HG03442 (cell line): ENCODE measurements around the gene ZDHHC21.

ENCODE experiments used
- ATAC-seq: cut with Tn5 transposase; IDR thresholded peaks from one replicate; pipeline ENCODE4 v1.9.1; 2021; ENCODE audit warnings: mild to moderate bottlenecking, moderate library complexity; ENCODE audit not compliant: unreplicated experiment

ZDHHC21 gene, protein sequence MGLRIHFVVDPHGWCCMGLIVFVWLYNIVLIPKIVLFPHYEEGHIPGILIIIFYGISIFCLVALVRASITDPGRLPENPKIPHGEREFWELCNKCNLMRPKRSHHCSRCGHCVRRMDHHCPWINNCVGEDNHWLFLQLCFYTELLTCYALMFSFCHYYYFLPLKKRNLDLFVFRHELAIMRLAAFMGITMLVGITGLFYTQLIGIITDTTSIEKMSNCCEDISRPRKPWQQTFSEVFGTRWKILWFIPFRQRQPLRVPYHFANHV

DNA sequence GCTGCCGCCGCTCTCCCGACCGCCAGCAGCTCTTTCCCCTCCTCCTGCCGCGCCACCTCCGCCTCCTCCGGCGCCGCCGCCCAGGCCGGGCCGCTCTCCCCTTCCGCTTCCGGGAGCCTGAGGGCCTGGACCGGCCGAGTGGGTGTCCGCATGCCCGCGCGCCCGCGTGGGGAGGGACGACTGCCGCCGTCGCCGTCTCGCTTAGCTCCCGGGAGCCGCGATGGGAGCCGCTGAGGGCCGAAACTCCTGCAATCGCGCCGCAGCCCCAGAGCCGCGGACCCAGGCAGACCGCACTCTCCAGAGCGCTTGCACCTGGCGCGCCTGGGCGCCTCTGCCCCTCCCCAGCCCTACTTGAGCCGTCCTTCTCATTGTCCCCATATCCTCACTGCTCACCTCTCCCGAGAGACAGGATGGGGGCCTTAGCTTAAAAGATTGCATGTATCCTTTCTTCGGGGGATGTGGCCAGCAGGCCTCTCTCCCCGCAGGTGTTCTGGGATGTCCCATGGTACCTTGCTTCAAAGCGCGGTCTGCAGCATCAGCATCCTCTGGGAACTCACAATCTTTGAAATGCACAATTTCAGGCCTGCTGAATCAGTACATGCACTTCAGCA is at the start of gene ZDHHC21:
TSS of gene ZDHHC21 (minus strand) at position 182 of the 611 bp plus-strand sequence. CDS start 19,092 bp downstream, outside the sequence.
- ATAC-seq = peak; percentile 85

DNA sequence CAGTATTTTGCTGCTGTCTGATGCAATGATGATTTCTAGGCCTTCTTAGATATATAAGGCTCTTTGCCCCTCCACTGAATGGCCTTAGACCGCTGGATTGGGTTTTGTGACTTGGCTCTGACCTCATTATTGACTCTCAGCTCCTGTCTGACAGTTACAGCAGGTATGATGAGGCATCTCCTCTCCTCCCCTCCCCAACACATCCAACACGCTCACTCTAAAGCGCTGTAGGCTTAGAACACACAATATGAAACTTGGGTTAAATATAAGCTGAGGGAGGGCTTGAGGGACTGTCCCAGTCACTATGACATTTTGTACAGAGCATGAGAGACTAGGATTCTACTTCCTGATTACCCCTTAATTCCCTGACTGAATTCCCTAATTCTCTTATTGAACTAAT is 48.1 kb upstream of the ZDHHC21 start:
- no peak for ATAC-seq

DNA sequence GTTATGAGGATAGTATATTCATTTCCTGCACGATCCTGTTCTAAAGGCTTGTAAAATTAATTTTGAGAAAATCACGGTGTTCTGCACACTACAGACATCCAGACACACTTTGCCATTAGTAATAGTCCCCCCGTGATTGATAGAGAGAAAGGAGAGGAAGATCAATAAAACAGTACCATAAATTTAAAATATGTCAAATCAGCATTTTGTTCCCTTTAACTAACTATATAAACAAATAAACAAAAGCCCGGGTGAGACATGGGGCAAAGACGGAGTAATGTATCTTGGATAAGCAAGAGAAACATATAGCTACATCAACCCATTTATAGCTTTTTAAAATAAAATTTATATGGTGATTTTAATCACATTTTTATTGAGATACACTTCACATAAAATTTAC is 39.9 kb upstream of the ZDHHC21 start:
- no peak for ATAC-seq

DNA sequence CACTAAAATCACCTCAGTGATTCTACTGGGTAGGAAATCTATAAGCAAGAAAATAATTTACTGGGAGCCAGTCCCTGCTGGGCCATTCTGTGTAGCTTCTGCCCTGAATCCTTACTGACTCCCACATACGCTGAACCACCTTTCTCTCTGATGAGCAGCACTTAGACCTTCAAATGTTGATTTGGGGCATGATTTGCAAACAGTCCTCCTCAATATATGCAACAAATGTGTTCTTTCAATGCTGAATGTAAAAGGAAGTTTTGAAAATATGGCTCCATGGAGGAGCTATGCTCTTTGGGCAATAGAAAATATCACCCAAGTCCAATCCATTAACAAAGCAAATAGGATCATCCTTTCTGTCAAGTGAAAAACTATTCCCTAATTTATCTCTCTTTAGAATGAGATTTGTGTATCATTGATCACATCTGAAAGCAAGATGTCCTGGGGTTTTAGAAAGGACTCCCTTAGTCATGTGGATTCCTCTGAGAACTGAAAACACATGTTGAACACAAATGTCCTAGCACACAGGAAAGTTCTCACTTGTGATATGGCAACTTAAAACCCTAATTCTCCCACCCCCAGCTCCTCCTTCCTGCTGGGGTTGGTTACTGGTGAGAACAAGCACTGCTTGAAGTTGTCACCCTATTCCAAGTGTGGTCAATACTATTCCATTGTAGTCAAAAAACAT is 38.2 kb upstream of the ZDHHC21 start:
- ATAC-seq = no peak

DNA sequence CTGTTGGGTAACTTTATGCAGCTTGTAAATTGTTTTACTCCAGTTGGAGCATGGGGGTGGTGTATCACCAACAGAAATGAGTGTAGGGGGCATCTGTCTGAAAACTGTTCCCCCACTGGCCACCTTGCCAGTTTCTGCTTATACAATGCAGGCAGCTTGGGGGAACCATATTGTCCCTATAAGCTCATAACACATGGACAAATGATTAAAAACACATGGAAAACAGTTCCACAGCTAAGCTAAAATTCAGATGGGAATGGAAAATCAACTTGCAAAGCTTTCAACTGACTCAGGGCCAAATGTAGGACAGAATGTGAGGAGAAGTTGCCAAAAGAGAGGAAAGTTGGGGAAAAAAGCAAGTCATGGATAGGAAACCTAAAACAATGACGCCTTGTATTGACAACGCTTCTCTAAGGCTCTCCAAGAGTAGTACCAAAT is 37.2 kb upstream of the ZDHHC21 start:
- no peak for ATAC-seq

DNA sequence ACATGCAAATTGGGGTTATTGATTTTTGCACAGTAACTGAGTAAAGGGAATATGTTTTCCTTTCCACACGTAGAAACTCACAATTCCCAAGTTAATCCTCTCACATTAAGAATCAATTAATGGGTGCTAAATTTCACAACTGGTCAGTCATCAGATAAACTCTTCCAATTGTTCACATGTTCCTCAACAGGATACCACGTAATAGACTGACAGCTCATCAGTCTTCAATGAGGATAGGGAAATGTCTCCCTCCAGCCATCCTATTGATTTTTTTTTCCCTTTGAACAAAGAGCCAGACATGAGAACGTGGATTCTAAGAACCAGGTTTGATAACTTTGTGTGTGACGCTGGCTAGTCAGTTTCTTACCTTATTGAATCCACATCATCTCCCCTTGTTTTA is 30.1 kb upstream of the ZDHHC21 start:
- ATAC-seq = no peak

DNA sequence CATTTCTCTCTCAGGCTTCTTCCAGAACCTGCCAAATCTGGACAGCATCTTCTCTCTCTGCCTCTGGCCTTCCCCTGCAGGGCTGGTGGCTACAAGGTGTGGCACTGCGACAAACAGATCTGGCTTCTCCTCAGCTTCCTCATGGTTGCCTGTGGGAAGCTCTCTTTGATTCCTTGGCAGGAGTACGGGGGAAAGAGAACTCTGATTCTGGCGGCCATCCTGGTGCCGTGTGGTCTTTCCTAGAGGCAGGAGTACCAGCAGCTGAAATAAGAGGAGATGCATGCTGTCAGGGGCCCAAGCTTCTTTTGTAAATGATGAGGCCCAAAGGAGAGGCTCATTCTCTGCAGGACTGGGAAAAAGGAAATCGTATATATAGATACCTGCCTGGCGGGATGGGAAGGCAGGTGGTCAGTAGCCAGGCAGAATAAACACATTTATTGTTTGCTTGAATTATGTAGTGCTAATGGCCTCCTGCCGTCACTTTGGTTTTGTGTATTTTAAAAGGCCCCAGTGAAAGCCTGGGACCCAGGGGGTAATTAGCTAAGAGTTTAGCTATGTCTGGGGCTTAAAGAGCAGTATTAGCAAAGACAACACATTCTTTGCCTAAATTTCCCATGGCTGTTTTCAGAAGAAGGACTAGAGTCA is 29.3 kb upstream of the ZDHHC21 start, which contains the start of gene CER1:
TSS of gene CER1 (minus strand) at position 343 of the 645 bp plus-strand sequence. CDS start at position 282, 61 bp downstream.
- no peak for ATAC-seq

DNA sequence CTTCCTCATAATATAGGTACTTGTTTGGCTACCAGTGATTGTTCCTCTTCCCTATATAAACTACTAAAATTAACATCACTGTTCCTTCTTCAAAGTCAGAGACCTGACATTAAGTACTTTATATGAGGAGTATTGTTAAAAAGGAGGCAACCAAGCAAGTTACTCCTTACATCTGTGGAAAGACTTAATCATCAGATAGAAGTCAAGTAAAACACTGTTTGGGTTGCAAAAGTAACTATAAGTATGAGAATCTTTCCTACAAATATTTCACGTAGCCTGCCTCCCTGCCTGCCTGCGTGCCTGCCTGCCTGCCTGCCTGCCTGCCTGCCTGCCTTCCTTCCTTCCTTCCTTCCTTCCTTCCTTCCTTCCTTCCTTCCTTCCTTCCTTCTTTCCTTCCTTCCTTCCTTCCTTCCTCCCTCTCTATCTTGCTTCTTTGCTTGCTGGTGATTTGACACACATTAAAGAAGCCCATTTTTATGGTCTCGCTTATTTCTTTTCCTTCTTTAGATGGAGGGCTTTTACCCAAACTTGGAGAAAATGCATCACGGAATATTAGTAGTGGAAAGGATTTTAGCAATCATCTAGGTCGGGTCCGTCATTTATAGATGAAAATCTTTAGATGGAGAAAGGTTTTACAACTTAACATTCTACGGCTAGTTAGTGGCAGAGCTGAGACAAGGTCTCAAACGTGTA is 26.1 kb upstream of the ZDHHC21 start:
- no peak for ATAC-seq

DNA sequence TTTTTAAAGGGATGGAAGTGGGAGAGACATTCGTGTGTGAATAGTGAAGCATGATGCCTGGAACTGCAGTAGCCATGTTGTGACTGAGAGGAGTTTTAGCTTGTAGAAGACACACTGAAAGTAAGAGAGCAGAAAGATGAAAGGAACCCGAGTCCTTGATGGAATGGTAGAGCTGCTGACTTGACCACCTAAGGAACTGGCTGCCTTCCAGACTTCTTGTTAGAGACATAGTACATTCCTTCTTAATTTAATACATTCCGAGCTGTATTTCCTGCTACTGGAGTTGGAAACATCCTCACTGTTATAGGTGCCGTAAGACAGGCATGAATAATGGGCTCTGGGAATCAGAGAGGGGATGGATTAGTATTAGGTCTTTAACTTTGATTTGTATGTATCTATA is 21.9 kb upstream of the ZDHHC21 start:
- ATAC-seq = no peak

DNA sequence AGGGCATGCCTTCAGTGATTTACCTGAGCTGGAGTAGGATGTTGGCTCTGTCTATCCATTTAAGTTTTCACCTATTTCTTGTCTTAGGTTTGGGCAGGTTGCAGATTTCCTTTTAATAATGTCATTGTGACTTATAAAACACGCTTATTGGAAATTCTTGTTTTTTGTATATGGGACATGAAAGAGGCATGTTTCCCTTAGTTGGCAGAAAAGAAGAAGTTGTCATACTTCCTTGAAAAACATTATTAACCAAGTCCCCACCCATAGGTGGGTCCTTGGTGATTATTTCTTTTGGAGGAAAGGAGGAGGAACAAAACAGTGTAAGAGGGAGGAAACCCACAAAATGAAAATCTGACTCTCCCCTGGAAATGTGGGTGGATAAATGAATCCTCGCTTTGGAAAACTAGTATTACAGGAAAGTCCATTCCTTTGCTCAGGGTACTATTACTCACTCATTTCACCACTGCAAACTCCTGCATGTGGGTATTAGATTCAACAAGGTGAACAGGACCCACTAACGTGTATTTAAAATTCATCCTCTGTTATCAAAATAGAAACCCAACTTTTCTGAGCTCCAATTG is 20.0 kb upstream of the ZDHHC21 start:
- ATAC-seq = no peak

DNA sequence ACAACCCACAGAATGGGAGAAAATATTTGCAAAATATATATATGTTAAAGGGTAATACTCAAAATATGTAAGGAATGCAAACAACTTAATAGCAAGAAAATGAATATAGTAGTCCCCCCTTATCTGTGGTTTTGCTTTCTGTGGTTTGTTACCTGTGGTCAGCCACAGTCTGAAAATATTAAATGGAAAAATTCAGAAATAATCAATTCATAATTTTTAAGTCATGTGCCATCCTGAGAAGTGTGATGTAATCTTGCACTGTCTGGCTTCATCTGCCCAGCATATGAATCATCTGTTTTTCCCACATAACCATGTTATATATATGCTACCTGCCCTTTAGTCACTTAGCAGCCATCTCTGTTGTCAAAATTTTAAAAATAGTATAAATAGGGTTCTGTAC is 17.6 kb upstream of the ZDHHC21 start:
- no peak for ATAC-seq

DNA sequence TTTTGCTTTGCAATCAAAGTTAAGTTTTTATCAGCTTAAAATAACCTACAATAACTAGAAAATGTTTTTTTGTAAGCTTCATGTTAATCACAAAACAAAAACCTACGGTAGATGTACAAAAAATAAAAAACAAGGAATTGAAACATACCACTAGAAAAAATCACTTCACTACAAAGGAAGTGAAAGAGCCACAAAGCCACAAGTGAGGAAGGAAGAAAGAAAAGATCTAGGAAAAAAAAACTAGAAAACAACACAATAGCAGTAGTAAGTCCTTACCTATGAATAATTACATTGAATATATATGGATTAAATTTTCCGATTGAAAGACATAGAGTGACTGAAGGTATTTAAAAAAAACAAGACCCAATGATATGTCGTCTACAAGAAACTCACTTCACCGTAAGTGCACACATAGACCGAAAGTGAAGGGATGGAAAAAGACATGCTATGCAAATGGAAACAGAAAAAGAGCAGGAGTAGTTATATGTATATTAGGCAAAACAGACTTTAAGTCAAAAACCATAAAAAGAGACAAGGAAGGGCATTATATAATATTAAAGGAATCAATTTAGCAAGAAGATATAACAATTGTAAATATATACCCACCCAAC is 13.4 kb upstream of the ZDHHC21 start:
- peak; percentile 75 for ATAC-seq

DNA sequence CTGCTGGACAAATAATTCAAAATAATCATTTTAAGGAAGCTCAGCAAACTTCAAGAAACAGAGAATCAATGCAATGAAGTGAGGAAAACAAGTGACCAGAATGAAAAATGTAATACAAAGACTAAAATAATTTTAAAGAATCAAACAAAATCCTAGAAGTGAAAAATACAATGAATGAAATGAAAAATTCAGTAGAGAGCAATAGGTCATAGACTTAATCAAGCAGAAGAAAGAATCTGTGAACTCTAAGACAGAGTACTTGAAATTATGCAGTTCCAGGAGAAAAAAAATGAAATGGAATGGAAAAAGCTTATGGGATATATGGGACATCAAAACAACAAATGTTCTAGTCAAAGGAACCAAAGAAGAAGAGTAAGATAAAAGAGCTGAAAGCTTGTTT is 11.8 kb upstream of the ZDHHC21 start:
- no peak for ATAC-seq

DNA sequence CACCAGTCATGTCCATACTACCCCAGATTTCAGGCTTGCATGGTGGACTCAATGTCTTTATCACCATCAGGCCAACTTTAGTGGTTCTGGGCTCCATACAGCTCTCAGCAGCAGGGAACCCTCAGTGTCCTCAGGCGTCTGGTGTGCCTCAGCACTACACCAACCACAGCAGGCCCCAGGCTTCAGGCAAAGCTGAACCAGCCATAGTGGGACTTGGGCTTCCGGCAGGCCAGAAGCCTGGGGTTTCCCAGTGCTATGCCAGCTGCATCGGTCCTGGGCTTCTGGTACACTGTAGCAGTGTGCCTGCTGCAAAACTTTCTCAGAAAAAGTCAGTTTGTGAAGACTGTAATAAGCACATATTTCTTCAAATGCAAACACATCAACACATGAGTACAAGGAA is 11.0 kb upstream of the ZDHHC21 start:
- no peak for ATAC-seq

DNA sequence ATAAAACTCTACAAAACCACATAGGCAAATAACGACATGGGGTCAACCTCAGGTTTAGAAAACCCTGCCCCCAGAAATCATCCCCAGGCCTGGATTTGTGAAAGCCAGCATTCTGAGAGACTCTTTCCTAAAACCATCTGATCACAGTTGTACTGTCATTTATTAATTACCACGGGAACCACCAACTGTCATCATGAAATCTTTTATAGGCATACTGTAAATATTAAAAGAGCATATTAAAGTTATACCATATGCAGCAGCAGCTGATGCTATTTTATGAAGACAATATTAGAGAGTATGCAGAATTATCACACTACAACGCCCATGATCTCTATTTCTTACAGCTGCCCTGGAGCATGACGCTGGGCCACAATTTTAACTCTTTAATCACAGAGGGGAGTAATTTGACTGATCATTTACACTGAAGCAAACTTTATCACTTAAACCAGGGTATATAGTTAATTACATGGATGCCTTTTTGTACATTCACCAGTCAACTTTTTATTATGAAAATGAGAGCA is 9.0 kb upstream of the ZDHHC21 start:
- no peak for ATAC-seq

DNA sequence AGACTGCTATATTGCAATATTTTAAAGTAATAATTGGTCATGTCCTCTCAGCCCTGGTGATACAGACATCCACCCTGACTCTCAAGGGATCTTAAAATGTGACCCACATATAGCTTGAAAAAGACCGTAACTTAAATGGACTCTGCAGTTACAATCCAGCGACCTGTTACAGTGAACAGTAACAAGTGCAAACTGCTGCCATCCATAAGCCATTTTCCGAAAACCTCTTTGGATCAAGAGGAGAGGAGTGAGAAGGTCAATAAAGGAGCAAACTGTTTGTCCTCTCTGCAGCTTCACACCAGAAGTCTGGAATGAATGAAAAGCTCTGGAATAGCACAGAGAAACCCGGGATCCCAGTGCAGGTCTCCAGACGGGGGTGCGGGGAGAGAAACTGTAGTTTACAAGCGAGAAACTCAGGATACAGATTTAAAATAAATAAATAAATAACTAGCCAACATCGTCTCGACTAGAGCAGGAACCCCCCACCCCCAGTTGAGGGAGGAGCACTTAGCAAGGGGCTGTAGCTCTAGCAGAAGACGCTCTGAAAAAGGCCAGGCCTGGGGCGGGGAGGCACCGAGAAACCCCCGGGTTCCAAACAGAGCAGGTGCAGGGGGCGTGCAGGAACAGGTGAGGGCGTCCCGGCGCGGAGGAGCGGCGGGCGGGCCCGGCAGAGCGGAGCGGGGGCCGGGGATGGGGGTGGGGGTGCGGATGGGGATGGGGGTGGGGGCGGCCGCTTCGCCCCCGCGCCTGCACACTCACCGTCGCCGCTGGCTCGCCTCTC is 572 bp downstream of the ZDHHC21 start:
- ATAC-seq = peak; percentile 43

DNA sequence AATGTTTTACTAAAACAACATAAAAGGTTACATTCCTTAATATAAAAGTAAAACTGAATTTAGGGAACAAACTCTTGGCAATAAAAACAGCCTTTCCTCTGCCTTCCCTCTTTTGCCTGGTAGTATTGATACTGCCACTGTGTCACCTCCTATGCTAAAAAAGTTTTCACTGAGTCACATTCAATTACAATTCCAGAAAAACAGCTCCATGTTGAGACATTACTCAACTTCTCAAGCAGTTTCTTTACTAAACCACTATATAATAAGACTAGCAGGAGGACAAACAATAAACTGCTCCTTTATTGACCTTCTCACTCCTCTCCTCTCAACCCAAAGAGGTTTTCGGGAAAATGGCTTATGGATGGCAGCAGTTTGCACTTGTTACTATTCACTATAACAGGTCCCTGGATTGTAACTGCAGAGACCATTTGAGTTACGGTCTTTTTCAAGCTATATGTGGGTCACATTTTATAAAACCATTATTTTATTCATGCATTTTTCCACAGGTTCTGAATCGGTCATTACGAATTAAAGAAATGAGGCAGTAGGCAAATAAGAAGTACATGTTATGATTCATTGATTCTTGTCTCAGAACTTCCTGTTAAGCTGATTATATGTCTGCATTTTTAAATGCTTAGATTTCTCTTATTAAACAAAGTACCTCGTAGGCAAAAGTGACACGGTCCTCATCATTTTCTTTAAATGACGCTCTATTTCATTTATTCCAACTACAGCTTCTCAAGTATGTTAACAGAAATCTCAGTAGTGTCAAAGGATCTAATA is 2.1 kb downstream of the ZDHHC21 start:
- ATAC-seq = no peak

DNA sequence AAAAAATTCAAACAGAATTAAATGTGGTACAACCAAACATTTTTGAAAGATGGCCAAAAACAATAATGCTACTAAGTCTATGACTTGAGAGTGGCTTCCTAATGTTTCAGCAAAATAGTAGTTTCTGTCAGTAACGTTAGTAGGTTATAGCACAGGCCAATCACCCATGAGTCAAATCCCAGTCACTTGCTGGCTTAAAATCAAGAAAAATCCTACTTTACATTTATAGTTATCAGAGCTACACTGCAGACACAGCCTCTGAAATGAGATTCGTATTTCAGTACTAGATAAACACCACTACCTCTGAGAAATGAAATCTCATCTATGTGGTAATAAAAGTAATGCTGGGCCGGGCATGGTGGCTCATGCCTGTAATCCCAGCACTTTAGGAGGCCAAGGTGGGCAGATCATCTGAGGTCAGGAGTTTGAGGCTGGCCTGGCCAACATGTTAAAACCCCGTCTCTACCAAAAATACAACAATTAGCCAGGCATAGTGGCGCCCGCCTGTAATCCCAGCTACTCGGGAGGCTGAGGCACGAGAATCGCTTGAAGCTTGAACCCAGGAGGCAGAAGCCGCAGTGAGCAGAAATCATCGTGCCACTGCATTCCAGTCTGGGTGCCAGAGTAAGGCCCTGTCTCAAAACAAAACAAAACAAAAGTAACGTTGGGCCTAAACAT is 6.1 kb downstream of the ZDHHC21 start:
- no peak for ATAC-seq
